Activated CD8-positive, alpha-beta memory T cell treated with anti-CD3 and anti-CD28 coated beads, Interleukin-2, amount 50 U/mL, for 1 hour (primary cell): ENCODE results near the gene BMPR1A.

Experiments
- DNase-seq: peaks from one replicate; pipeline ENCODE4 v3.0.0-alpha.2; 2020; ENCODE audit errors: extremely low read depth

Gene BMPR1A

GRCh38 chr10:86765548-86765947 is 9.1 kb downstream of the BMPR1A start:
- DNase-seq, result no peak

DNA sequence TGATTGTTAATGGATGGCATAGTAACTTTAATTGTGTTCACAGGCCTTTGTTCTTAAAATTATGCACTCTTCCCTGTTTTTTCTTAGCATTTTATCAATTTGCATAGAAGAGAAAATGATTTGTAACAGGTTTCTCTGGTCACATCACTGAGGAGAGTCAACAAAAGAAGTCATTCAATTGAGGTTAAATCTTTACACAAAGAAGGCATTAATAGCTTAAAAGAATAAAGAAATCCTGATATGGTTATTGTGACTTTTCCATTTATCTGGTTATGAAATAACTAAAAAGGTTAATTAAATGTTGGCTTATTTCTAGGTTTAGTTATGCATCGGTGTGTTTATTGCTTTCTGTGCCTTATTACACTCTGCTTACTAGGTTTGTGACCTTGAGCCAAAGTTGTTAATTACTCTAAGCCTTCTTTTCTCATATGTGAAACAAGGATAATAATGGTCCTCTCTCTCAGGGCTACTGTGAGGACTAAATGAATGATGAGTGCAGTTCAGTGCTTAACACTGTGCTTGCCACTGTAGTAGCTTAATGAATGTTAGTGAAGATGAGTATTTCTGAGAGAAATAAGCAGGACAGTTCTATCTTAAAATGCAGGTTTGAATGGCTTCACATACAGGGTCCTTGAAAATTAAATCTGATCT is 12.1 kb downstream of the BMPR1A start:
- DNase-seq, result no peak

GRCh38 chr10:86769991-86770390 is 13.6 kb downstream of the BMPR1A start:
- DNase-seq, result no peak

DNA sequence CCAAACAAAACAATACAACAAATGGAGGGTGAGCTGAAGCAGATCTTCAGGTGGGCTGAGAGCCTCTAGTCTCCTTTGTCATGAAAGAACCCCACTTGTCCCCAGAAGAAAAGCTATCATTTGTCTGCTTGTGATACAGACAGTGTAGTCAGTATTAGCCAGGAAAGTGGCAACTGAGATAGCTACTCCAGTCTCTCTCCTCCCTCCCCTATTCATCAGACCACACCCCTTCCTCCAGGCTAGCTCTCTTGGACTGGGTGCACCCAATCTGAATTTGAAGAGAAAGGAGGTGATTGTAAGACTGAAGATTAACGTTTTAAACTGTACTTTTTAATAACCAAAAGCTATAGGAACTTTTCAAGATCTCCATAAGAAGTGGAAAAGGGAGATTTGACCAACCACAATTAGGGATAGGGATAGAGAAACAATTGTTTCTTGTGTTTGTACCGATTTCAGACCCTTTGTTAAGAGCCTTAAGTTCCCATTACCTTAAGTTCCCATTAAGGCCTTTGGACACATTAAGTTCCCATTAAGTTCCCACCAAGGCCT is 14.1 kb downstream of the BMPR1A start:
- DNase-seq, result no peak

DNA sequence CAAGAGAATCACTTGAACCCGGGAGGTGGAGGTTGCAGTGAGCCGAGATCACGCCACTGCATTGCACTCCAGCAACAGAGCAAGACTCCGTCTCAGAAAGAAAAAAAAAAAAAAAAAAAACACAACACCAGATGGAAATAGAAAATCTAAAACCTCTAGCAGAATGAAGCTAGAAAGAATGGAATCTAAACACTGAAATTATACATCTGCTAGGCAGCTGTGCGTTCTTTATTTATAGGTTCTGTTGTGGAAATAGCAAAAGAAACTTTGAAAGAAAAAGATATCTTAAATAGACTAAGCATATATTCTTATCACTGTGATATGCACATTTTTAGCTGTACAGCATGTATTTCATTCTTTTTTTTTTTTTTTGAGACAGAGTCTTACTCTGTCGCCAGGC is 17.1 kb downstream of the BMPR1A start:
- no peak for DNase-seq

DNA sequence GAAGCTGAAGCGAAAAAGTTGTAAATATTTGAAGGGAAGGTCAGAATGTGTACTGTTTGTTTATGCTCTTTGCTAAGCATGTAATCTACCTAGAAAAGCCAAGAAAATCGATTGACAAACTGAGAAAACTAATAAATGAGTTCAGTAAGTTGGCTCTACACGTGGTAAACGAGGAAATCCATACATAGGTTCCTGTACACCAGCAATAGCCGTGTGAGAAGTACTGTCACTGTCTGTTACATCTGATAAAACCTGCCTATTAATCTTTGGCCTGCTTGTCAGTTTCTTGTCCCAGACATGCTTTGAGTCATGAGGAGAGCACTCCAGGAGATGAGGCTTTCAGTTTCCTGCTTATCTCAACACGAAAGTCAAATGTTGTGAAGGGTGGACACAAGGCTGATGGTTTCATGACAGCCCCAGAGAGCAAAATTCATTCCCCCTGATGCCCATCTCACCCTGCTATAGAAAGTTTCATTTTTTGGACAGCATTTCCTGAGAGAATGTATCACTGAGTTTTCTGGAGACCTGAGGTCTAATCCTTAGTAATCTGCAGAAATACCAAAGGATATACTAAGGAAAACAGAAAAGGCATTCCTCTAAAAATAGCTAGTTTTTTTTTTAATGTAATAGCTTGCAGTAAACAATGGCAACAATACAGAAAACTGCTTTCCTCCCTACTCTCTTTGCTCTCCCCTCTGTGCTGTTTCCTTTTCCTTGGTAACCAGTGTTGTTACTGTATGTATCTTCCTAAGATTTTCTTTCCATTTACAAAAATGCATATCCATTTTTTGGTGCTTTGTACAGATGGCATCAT is 18.8 kb downstream of the BMPR1A start:
- DNase-seq, result no peak

DNA sequence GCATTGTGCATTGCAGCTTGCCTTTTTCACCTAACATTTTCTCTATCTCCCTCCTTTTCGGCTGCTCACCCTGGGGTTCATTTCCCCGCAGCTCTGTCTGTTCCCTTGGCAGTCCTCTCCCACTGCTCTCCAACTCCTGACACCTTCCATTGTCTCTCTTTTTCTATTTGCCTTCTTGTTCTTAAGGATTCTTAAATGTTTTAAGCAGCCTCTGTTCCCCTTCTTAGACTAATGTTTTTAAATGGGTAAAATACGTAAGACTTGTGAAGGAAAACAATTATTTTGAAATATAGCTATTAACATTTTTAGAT is 19.4 kb downstream of the BMPR1A start:
- no peak for DNase-seq

DNA sequence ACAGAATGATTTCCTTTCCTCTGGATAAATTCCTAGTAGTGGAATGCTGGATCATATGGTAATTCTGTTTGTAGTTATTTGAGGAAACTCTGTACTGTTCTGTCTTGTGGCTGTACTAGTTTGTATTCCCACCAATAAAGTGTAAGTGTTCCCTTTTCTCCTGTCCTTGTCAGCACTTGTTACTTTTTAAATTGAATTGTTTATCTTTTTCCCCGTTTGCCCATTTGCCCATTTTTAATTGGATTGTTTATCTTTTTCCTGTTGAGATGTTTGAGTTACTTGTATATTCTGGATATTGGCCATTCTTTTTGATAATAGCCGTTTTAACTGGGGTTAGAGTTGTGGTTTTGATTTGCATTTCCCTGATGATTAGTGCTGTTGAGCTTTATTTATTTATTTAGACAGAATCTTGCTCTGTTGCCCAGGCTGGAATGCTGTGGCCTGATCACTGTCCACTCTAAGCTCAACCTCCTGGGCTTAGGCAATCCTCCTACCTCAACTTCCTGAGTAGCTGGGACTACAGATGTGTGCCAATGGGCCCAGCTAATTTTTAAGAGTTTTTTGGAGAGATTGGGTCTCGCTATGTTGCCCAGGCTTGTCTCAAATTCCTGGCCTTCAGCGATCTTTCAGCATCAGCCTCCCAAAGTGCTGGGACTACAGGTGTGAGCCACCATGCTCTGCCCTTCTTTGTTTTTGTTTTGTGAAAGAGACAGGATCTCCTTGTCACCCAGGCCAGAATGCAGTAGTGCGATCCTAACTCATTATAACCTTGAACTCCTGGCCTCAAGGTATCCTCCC is 23.0 kb downstream of the BMPR1A start:
- DNase-seq, result no peak

DNA sequence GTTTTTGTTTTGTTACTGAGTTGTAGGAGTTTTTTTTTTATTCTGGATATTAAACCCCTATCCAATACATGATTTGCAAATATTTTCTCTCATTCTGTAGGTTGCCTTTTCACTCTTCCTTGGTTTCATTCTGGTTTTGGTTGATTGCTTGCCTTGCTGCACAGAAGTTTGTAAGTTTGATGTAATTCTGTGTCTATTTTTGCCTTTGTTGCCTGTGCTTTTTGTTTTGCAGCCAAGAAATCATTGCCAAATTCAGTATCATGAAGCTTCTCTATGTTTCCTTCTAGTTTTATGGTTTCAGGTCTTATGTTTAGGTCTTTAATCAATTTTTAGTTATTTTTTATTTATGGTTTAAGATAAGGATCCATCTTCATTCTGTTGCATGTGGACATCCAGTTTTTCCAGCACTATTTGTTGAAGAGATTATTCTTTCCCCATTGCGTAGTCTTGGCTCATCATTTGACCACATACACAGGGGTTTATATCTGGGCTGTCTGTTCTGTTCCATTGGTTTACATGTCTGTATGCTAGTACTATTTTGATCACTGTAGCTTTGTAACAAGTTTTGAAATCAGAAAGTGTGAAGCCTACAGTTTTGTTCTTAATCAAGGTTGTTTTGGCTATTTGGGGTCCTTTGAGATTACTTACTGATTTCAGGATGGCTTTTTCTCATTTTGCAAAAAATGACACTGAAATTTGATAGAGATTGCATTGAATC is 26.4 kb downstream of the BMPR1A start:
- DNase-seq, result no peak

GRCh38 chr10:86785037-86785436 is 28.6 kb downstream of the BMPR1A start:
- no peak for DNase-seq

DNA sequence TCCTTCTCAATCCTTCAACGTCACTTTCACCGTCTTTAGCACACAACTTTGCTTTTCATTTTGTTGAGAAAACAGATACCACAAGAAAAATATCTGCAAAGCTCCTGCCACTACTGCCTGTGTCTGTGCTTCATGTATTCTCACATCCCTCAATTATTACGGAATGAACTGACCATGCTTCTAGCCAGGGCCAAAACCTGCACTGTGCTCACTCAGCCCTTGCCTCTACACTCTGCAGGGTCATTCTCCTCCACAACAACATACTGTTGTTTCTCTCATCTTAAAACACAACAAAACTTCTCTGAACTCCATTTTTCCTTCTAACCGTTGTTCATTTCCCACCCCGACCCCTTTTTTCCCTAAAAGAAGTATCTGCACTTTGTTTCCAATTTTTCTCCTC is 29.5 kb downstream of the BMPR1A start:
- DNase-seq, result no peak

DNA sequence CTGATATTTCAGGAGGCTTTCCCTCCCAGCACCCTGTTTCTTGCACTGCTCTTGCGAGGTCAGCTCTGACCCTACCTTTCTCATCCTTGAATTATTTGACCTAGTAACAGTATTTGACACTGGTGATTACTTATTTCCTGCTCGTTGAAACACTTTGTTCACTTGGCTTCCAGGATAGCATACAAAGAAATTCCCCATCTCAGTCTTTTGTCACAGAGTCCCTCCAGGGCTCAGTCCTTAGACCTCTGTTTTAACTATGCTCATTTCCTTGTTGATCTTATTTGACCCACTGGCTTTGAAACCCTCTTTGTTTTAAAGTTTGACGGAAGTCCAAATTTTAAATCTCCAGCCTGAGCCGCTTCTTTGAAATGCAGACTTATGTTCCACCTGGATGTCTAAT is 29.9 kb downstream of the BMPR1A start:
- DNase-seq, result no peak

- DNase-seq, result no peak
These were observed 34.0 kb downstream of the BMPR1A start for GRCh38 chr10:86790394-86790793.

GRCh38 chr10:86792461-86793167 is 36.2 kb downstream of the BMPR1A start:
- DNase-seq, result no peak

- no peak for DNase-seq
These were observed 37.3 kb downstream of the BMPR1A start for GRCh38 chr10:86793696-86794095.

DNA sequence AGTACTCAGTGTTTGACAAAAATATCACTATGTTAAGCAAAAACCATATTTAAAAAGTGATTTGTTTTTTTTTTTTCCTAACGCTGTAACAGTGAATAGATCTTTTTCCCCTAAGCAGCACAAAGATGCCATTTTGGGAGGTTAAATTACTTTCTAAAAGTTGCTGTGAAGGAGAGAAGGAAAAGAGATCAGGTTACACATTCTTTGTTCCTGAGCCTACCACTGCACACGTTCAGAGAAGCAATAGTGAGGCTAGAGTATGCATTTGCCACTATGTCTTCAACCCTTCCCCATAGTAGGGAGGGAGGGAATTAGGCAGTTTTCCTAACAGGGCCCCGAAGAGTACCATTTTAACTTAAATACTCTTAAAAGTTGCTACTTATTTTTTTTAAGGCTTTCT is 38.9 kb downstream of the BMPR1A start:
- no peak for DNase-seq

DNA sequence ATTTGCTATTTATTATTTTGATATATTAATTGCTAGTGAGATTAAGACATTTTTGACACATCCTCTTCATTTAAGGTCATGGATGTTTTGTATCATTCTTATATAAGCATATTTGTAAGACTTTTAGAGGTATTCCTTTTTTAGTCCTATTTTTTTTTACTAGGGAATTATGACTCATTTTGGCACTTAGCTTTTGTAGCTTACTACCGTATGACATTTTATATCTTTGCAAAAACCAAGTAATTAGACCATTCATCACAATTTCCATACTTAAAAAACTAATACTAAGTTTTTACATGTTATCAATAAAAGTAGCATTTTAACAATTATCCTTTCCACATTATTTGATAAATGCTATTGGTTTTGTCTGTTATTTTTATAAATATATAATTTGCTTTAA is 41.6 kb downstream of the BMPR1A start:
- DNase-seq, result no peak

DNA sequence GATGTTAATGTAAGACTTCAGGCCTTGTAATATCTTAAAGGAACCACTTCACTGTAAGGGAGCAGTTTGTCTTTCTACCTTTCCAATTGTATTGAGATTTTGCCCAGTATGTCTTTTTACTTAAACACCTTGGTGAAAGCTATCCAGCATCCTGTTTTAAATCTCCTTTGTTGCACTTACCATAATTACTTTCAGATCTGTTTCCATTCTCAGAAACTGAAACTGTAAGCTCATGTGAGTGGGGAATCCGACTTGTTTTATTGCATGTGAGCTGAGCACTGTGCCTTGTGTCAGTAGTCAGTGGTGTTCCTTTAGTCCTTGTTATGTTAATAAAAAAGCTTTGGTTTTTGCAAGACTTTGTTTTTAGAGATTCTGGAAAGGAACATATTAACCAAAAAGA is 42.2 kb downstream of the BMPR1A start:
- no peak for DNase-seq

DNA sequence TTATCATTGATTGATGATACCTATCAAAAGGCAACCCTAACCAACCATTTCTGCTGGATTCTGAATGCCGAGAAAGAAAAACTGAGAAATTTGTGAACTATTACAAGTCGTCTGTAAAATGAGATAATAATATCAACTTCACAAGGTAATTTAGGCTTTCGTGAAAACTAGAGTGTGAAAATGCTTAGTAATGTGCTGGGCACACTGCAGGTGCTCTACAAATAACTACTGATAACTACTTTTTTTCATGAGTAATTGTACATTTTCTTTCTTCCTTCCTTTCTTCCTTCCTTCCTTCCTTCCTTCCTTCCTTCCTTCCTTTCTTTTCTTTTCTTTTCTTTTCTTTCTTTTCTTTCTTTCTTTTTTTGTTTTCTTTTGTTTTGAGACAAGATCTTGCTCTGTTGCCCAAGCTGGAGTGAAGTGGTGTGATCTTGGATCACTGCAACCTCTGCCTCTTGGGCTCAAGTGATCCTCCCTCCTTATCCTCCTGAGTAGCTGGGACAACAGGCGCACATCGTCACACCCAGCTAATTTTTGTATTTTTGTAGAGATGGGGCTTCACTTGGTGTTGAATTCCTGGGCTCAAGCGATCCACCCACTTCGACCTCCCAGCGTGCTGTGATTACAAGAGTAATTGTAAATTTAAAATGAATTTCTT is 42.9 kb downstream of the BMPR1A start:
- DNase-seq, result no peak

GRCh38 chr10:86801995-86802394 is 45.6 kb downstream of the BMPR1A start:
- no peak for DNase-seq
